ENCODE data around the gene COG2. TPM values are rescaled to one million over a fixed set of nuclear protein-coding genes. Genes with fewer than 3 reads are reported as not detected.

The COG2 gene
- total RNA-seq, 1 donor from 2014 or later, result 24.3 TPM

DNA sequence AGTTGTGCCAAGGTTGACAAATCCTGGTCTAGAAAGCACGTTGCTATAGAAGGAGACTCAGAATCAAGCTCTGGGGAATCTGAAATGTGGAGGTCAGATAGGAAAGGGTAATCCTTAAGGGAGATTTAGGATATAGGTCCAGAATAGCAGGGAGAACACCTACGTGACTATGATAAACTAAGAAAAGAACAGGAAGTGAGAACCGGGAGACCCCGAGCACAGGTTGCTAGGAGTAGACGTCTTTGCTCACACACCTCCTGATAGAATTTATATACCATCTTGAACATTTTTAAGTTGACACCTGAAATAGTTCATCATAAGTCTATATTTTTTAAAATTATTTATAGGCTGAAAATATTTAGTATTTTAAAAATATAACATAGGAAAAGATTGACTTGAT is 7.9 kb upstream of the COG2 start:
- H3K9me3 Mint-ChIP-seq (ENCODE audit: unreplicated experiment), result no peaks in the 10 kb centered on the region
- no peaks in the 10 kb centered on the region for H3K4me1 Mint-ChIP-seq (ENCODE audit: unreplicated experiment)
- H3K4me3 Mint-ChIP-seq (ENCODE audit: unreplicated experiment), result no peak overlapping the region
- H3K36me3 Mint-ChIP-seq (ENCODE audit: low read depth, unreplicated experiment), result no peaks in the 10 kb centered on the region
- TF ChIP-seq, protein P1, sequence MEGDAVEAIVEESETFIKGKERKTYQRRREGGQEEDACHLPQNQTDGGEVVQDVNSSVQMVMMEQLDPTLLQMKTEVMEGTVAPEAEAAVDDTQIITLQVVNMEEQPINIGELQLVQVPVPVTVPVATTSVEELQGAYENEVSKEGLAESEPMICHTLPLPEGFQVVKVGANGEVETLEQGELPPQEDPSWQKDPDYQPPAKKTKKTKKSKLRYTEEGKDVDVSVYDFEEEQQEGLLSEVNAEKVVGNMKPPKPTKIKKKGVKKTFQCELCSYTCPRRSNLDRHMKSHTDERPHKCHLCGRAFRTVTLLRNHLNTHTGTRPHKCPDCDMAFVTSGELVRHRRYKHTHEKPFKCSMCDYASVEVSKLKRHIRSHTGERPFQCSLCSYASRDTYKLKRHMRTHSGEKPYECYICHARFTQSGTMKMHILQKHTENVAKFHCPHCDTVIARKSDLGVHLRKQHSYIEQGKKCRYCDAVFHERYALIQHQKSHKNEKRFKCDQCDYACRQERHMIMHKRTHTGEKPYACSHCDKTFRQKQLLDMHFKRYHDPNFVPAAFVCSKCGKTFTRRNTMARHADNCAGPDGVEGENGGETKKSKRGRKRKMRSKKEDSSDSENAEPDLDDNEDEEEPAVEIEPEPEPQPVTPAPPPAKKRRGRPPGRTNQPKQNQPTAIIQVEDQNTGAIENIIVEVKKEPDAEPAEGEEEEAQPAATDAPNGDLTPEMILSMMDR (IDR thresholded peaks at IDR 0.05; ENCODE audit: unreplicated experiment), result no peak
- DNase-seq (ENCODE audit: low spot score), result no peak
- no peak overlapping the region for H3K27ac Mint-ChIP-seq (ENCODE audit: unreplicated experiment)
- H3K27me3 Mint-ChIP-seq (ENCODE audit: unreplicated experiment), result peaks cover 2% of the 10 kb centered on the region

DNA sequence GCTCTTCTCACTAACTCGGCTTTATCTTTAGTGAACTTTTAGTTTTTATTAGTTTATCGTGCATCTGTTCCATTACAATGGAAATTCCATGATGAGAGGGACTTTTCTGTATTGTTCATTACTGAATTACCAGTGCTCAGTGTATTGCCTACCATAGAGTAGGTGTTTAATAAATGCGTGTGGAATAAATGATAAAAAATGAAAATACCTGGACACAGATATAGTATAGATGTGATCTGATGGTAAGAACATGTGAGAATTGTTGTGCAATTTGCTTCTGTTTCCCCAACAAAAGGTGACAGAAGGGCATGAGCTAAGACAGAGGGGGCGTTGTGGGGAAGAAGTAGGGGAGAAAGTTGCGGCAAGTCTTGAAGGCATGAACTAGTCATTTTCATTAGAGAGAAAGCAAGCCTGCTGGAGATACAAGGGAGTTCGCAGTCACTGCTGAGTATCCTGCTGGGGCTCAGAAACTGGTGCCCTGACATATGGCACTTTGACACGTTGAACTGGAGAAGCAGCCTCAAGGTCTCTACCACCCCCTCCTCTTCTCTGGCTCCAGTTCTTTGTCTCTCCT is 5.6 kb upstream of the COG2 start:
- Mint-ChIP-seq H3K27me3 (ENCODE audit: unreplicated experiment) (peaks cover 2% of the 10 kb centered on the region), H3K4me3 (ENCODE audit: unreplicated experiment) (no peak overlapping the region), H3K36me3 (ENCODE audit: low read depth, unreplicated experiment) (no peaks in the 10 kb centered on the region), H3K27ac (ENCODE audit: unreplicated experiment) (no peak overlapping the region), H3K9me3 (ENCODE audit: unreplicated experiment) (no peaks in the 10 kb centered on the region), H3K4me1 (ENCODE audit: unreplicated experiment) (no peaks in the 10 kb centered on the region)
- TF ChIP-seq, protein P1 (IDR thresholded peaks at IDR 0.05; ENCODE audit: unreplicated experiment), result no peak
- no peak for DNase-seq (ENCODE audit: low spot score)

DNA sequence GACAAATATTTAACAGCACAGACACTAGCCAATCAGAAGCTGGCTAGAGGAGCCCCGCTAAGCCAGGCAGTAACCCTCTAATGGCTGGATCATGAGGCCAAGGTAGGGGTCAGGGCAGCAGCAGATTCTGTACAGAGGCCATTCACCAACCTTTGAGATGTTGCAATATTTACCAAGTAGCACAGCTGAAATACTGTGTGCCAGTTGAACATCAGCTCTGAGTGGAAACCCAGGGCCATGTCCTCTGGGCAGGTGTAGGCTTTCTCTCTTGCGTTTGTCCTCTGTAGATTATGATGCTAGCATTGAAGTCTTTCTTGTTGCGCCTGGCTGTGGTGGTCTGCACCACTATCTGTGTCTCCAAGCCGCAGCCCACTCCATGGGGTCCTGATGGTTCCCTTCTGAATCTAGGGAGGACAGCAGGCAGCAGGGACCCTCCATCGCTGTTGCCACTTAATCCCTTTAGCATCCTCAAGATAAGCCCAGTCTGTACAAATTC is 2.5 kb upstream of the COG2 start:
- no peak overlapping the region for H3K4me3 Mint-ChIP-seq (ENCODE audit: unreplicated experiment)
- TF ChIP-seq, protein P1 (IDR thresholded peaks at IDR 0.05; ENCODE audit: unreplicated experiment), result no peak
- no peaks in the 10 kb centered on the region for H3K36me3 Mint-ChIP-seq (ENCODE audit: low read depth, unreplicated experiment)
- peaks cover 2% of the 10 kb centered on the region for H3K4me1 Mint-ChIP-seq (ENCODE audit: unreplicated experiment)
- H3K9me3 Mint-ChIP-seq (ENCODE audit: unreplicated experiment), result no peaks in the 10 kb centered on the region
- no peak overlapping the region for H3K27ac Mint-ChIP-seq (ENCODE audit: unreplicated experiment)
- H3K27me3 Mint-ChIP-seq (ENCODE audit: unreplicated experiment), result peaks cover 2% of the 10 kb centered on the region
- DNase-seq (ENCODE audit: low spot score), result no peak

DNA sequence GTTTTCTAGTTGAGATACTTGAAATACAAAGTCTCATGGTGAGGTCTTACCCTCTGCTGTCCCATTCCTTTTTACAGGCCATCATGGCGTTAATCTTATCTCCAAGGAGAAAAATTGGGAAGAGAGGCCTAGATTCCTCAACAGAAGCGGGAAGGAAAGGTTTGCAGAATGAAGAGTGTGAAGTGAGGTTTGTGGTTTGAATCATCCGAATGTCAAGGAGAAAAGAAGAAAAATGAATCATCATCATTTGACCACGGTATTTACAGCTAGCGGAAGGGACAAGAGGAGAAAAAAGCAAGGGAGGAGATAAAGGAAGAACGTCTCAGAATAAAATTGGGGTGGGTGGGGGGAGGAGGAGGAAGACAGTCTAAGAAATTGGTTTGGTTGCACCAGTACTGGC is 935 bp upstream of the COG2 start:
- Mint-ChIP-seq H3K36me3 (ENCODE audit: low read depth, unreplicated experiment) (no peaks in the 10 kb centered on the region), H3K9me3 (ENCODE audit: unreplicated experiment) (no peaks in the 10 kb centered on the region), H3K27me3 (ENCODE audit: unreplicated experiment) (peaks cover 2% of the 10 kb centered on the region), H3K4me1 (ENCODE audit: unreplicated experiment) (peaks cover 2% of the 10 kb centered on the region), H3K27ac (ENCODE audit: unreplicated experiment) (no peak overlapping the region), H3K4me3 (ENCODE audit: unreplicated experiment) (peak overlapping the region; percentile 95)
- TF ChIP-seq, protein P1 (IDR thresholded peaks at IDR 0.05; ENCODE audit: unreplicated experiment), result no peak
- no peak for DNase-seq (ENCODE audit: low spot score)

DNA sequence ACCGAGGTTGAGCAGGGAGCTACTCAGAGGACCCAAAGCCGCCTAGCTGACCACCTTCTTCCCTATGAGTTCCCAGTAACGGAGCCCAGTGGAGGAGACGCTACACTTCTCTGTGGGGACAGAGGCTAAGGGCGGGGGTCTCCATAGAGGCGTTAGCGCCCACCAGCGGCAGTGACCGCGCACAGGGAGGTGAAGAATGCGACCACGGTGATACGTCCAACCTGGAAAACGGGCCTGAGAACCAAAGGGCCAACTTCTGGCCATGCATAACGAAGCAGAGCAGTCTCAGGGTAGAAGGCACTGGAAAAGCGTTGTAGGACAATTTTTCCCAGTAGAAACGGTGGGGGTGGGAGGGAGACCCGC is 400 bp upstream of the COG2 start:
- H3K36me3 Mint-ChIP-seq (ENCODE audit: low read depth, unreplicated experiment), result no peaks in the 10 kb centered on the region
- TF ChIP-seq, protein P1 (IDR thresholded peaks at IDR 0.05; ENCODE audit: unreplicated experiment), result no peak
- peaks cover 2% of the 10 kb centered on the region for H3K27me3 Mint-ChIP-seq (ENCODE audit: unreplicated experiment)
- H3K9me3 Mint-ChIP-seq (ENCODE audit: unreplicated experiment), result no peaks in the 10 kb centered on the region
- DNase-seq (ENCODE audit: low spot score), result no peak
- peaks cover 2% of the 10 kb centered on the region for H3K4me1 Mint-ChIP-seq (ENCODE audit: unreplicated experiment)
- H3K27ac Mint-ChIP-seq (ENCODE audit: unreplicated experiment), result no peak overlapping the region
- H3K4me3 Mint-ChIP-seq (ENCODE audit: unreplicated experiment), result peak overlapping the region; percentile 95

All from endothelial cell (in vitro differentiated cells).